ENCODE data around the gene ASB7. TPM values are rescaled to one million over a fixed set of nuclear protein-coding genes. Genes with fewer than 3 reads are reported as not detected.

Gene ASB7, protein sequence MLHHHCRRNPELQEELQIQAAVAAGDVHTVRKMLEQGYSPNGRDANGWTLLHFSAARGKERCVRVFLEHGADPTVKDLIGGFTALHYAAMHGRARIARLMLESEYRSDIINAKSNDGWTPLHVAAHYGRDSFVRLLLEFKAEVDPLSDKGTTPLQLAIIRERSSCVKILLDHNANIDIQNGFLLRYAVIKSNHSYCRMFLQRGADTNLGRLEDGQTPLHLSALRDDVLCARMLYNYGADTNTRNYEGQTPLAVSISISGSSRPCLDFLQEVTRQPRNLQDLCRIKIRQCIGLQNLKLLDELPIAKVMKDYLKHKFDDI
- total RNA-seq, result 17.8 and 18.0 TPM in 2 replicates

- no peak within 1 kb of the TSS for H3K4me3 Mint-ChIP-seq
- H3K27ac Mint-ChIP-seq, result no peak within 1 kb of the TSS
- DNase-seq, result peak; percentile 100
- no peaks in the 10 kb centered on the region for H3K27me3 Mint-ChIP-seq
- intact Hi-C loops (cut with micrococcal nuclease), result loop anchor here (1.0 to 5.0 kb wide), 8 partner anchors 252 to 1955 kb away; partner anchors contain the start of genes IGF1R, SELENOS and TM2D3
- H3K9me3 Mint-ChIP-seq, result no peaks in the 10 kb centered on the region
- H3K4me1 Mint-ChIP-seq, result peaks cover 54% of the 10 kb centered on the region
- H3K36me3 Mint-ChIP-seq (ENCODE audit: low read depth), result peaks cover 43% of the 10 kb centered on the region
These were observed at the start of gene ASB7, which contains the start of gene LINS1 for GRCh38 chr15:100602064-100602822. ASB7 (plus strand) TSS chr15:100602589; CDS start chr15:100612217, 9,628 bp downstream. LINS1 (minus strand) TSS chr15:100602184; CDS start chr15:100580842, 21,342 bp downstream.

- peaks cover 67% of the 10 kb centered on the region for H3K36me3 Mint-ChIP-seq (ENCODE audit: low read depth)
- peaks cover 4% of the 10 kb centered on the region for H3K9me3 Mint-ChIP-seq
- H3K27ac Mint-ChIP-seq, result no peak overlapping the region
- no peaks in the 10 kb centered on the region for H3K4me1 Mint-ChIP-seq
- DNase-seq, result no peak
- H3K4me3 Mint-ChIP-seq, result no peak overlapping the region
- H3K27me3 Mint-ChIP-seq, result no peaks in the 10 kb centered on the region
- intact Hi-C loops (cut with micrococcal nuclease), result no loop called here
These were observed 48.9 kb upstream of the ASB7 start for GRCh38 chr15:100553468-100553867.

- Mint-ChIP-seq H3K27me3 (no peaks in the 10 kb centered on the region), H3K4me1 (peaks cover 4% of the 10 kb centered on the region), H3K4me3 (no peak overlapping the region), H3K27ac (no peak overlapping the region), H3K9me3 (peaks cover 4% of the 10 kb centered on the region), H3K36me3 (ENCODE audit: low read depth) (peaks cover 62% of the 10 kb centered on the region)
- no peak for DNase-seq
- intact Hi-C loops (cut with micrococcal nuclease), result no loop called here
These were observed 43.6 kb upstream of the ASB7 start for GRCh38 chr15:100558771-100559254.

GRCh38 chr15:100559330-100559729 lies 43.1 kb upstream of the ASB7 start:
- intact Hi-C loops (cut with micrococcal nuclease), result no loop called here
- H3K4me1 Mint-ChIP-seq, result peaks cover 4% of the 10 kb centered on the region
- no peaks in the 10 kb centered on the region for H3K27me3 Mint-ChIP-seq
- DNase-seq, result no peak
- H3K9me3 Mint-ChIP-seq, result peaks cover 4% of the 10 kb centered on the region
- H3K27ac Mint-ChIP-seq, result no peak overlapping the region
- no peak overlapping the region for H3K4me3 Mint-ChIP-seq
- peaks cover 62% of the 10 kb centered on the region for H3K36me3 Mint-ChIP-seq (ENCODE audit: low read depth)

- H3K27me3 Mint-ChIP-seq, result no peaks in the 10 kb centered on the region
- H3K4me3 Mint-ChIP-seq, result no peak overlapping the region
- peaks cover 4% of the 10 kb centered on the region for H3K9me3 Mint-ChIP-seq
- intact Hi-C loops (cut with micrococcal nuclease), result no loop called here
- H3K4me1 Mint-ChIP-seq, result peaks cover 4% of the 10 kb centered on the region
- H3K36me3 Mint-ChIP-seq (ENCODE audit: low read depth), result peaks cover 57% of the 10 kb centered on the region
- no peak overlapping the region for H3K27ac Mint-ChIP-seq
- no peak for DNase-seq
These were observed 42.1 kb upstream of the ASB7 start for GRCh38 chr15:100560323-100560722.

GRCh38 chr15:100565591-100565990 lies 36.8 kb upstream of the ASB7 start:
- no peak for DNase-seq
- Mint-ChIP-seq H3K27me3 (no peaks in the 10 kb centered on the region), H3K4me3 (no peak overlapping the region), H3K27ac (no peak overlapping the region), H3K9me3 (no peaks in the 10 kb centered on the region), H3K4me1 (peaks cover 15% of the 10 kb centered on the region), H3K36me3 (ENCODE audit: low read depth) (peaks cover 60% of the 10 kb centered on the region)
- intact Hi-C loops (cut with micrococcal nuclease), result no loop called here

- Mint-ChIP-seq H3K36me3 (ENCODE audit: low read depth) (peaks cover 65% of the 10 kb centered on the region), H3K4me1 (peaks cover 29% of the 10 kb centered on the region), H3K27ac (no peak overlapping the region), H3K4me3 (no peak overlapping the region), H3K27me3 (no peaks in the 10 kb centered on the region), H3K9me3 (no peaks in the 10 kb centered on the region)
- intact Hi-C loops (cut with micrococcal nuclease), result no loop called here
- DNase-seq, result no peak
These were observed 35.4 kb upstream of the ASB7 start for GRCh38 chr15:100566850-100567628.

- intact Hi-C loops (cut with micrococcal nuclease), result no loop called here
- no peak overlapping the region for H3K4me3 Mint-ChIP-seq
- peaks cover 62% of the 10 kb centered on the region for H3K36me3 Mint-ChIP-seq (ENCODE audit: low read depth)
- peak overlapping the region; percentile 60 for H3K27ac Mint-ChIP-seq
- H3K9me3 Mint-ChIP-seq, result no peaks in the 10 kb centered on the region
- H3K27me3 Mint-ChIP-seq, result no peaks in the 10 kb centered on the region
- DNase-seq, result no peak
- H3K4me1 Mint-ChIP-seq, result peaks cover 33% of the 10 kb centered on the region
These were observed 33.0 kb upstream of the ASB7 start for GRCh38 chr15:100569391-100569790.

DNA sequence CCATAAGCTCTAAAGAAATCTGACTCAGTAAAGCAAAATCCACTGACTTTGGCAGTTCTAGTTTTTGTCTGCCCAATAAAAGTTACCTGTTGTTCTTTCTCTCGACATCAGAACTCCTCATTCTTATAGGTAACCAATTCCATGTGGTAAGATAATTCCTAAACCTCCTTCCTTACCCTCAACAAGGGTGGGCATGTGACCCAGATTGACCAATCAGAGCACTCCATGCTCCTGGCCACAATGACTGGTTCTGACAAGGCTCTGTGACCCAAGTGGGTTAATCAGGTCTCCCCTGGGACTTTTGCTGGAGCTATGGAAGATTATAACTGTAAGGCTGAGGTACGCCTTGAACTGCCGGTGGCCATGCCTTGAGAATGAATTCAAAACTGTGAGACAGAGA lies 32.1 kb upstream of the ASB7 start:
- peaks cover 64% of the 10 kb centered on the region for H3K36me3 Mint-ChIP-seq (ENCODE audit: low read depth)
- no peak for DNase-seq
- H3K4me1 Mint-ChIP-seq, result peaks cover 34% of the 10 kb centered on the region
- no peaks in the 10 kb centered on the region for H3K9me3 Mint-ChIP-seq
- H3K27me3 Mint-ChIP-seq, result no peaks in the 10 kb centered on the region
- H3K4me3 Mint-ChIP-seq, result peak overlapping the region; percentile 78
- intact Hi-C loops (cut with micrococcal nuclease), result loop anchor here (2.0 to 10.0 kb wide), 2 partner anchors 219 to 645 kb away; no protein-coding TSS in a partner anchor
- peak overlapping the region; percentile 69 for H3K27ac Mint-ChIP-seq

- no peaks in the 10 kb centered on the region for H3K27me3 Mint-ChIP-seq
- peaks cover 3% of the 10 kb centered on the region for H3K9me3 Mint-ChIP-seq
- intact Hi-C loops (cut with micrococcal nuclease), result loop anchor here (2.0 to 10.0 kb wide), 2 partner anchors 220 to 646 kb away; no protein-coding TSS in a partner anchor
- DNase-seq, result no peak
- peak overlapping the region; percentile 69 for H3K27ac Mint-ChIP-seq
- H3K4me3 Mint-ChIP-seq, result peak overlapping the region; percentile 78
- peaks cover 39% of the 10 kb centered on the region for H3K4me1 Mint-ChIP-seq
- H3K36me3 Mint-ChIP-seq (ENCODE audit: low read depth), result peaks cover 66% of the 10 kb centered on the region
These were observed 31.6 kb upstream of the ASB7 start for GRCh38 chr15:100570735-100571313.

GRCh38 chr15:100571592-100572167 lies 30.7 kb upstream of the ASB7 start:
- peaks cover 72% of the 10 kb centered on the region for H3K36me3 Mint-ChIP-seq (ENCODE audit: low read depth)
- peaks cover 45% of the 10 kb centered on the region for H3K4me1 Mint-ChIP-seq
- peak overlapping the region; percentile 78 for H3K4me3 Mint-ChIP-seq
- intact Hi-C loops (cut with micrococcal nuclease), result loop anchor here (2.0 to 10.0 kb wide), 3 partner anchors 25 to 647 kb away; no protein-coding TSS in a partner anchor
- H3K27ac Mint-ChIP-seq, result peak overlapping the region; percentile 69
- peak; percentile 72 for DNase-seq
- no peaks in the 10 kb centered on the region for H3K27me3 Mint-ChIP-seq
- peaks cover 10% of the 10 kb centered on the region for H3K9me3 Mint-ChIP-seq

DNA sequence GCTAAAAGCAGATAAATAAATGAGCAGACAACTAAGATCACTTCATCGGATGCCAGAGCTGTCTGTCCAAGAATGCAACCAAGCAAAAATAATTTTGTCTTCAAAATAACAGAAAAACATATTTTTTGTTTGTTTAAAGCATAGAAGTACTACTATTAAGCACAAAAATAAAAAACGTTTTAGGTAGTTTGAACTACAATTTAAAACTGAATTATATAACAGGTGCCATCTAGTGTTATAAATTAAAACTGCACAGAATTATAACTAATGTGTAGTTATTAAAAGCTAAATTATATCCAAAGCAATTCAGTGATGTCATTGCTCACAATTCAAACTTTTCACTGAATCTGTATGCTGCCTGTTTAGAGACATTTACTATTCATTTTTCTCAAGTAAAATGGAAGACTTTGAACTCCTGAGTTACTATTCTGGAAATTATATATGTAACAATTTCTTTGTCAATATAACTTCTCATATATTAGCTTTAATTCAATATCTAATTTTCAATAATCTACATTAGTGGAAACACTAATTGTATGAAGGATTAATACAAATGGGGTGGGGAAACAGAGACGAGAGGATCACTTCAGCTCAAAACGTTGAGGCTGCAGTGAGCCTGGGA lies 29.9 kb upstream of the ASB7 start:
- Mint-ChIP-seq H3K36me3 (ENCODE audit: low read depth) (peaks cover 76% of the 10 kb centered on the region), H3K27ac (no peak overlapping the region), H3K9me3 (peaks cover 10% of the 10 kb centered on the region), H3K4me3 (peak overlapping the region; percentile 78), H3K4me1 (peaks cover 49% of the 10 kb centered on the region), H3K27me3 (no peaks in the 10 kb centered on the region)
- intact Hi-C loops (cut with micrococcal nuclease), result loop anchor here (2.0 to 10.0 kb wide), 2 partner anchors 24 to 648 kb away; no protein-coding TSS in a partner anchor
- no peak for DNase-seq

Measured in activated CD4-positive, alpha-beta T cell treated with anti-CD3 and anti-CD28 coated beads, Interleukin-2, amount 10 ng/mL, durations not matched to agents 24 days and 14 days (primary cell).